Measurements from ENCODE around the gene ATXN10.

DNA sequence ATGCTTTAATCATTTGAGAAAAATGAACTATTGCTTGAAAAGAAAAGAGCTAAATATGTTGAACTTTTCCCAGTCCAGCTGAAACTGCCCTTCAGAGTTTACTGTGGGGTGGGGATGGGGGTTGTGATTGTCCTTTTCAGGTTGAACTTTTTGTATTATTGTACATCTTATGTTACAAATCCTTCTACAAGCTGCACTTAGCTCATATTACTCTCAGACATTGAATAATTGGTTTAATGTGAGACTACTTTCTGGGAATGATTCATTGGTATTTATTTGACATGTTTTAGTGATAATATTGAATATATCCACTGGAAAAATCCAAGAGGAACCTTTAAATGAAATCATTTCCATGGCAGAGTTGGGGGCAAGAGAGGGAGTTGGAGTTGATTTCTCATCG is 84.9 kb downstream of the ATXN10 start:
- TF ChIP-seq, protein P1, sequence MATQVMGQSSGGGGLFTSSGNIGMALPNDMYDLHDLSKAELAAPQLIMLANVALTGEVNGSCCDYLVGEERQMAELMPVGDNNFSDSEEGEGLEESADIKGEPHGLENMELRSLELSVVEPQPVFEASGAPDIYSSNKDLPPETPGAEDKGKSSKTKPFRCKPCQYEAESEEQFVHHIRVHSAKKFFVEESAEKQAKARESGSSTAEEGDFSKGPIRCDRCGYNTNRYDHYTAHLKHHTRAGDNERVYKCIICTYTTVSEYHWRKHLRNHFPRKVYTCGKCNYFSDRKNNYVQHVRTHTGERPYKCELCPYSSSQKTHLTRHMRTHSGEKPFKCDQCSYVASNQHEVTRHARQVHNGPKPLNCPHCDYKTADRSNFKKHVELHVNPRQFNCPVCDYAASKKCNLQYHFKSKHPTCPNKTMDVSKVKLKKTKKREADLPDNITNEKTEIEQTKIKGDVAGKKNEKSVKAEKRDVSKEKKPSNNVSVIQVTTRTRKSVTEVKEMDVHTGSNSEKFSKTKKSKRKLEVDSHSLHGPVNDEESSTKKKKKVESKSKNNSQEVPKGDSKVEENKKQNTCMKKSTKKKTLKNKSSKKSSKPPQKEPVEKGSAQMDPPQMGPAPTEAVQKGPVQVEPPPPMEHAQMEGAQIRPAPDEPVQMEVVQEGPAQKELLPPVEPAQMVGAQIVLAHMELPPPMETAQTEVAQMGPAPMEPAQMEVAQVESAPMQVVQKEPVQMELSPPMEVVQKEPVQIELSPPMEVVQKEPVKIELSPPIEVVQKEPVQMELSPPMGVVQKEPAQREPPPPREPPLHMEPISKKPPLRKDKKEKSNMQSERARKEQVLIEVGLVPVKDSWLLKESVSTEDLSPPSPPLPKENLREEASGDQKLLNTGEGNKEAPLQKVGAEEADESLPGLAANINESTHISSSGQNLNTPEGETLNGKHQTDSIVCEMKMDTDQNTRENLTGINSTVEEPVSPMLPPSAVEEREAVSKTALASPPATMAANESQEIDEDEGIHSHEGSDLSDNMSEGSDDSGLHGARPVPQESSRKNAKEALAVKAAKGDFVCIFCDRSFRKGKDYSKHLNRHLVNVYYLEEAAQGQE (IDR thresholded peaks at IDR 0.05; ENCODE audit: insufficient replicate concordance, low read depth), result no peak
- TF ChIP-seq, protein P2, sequence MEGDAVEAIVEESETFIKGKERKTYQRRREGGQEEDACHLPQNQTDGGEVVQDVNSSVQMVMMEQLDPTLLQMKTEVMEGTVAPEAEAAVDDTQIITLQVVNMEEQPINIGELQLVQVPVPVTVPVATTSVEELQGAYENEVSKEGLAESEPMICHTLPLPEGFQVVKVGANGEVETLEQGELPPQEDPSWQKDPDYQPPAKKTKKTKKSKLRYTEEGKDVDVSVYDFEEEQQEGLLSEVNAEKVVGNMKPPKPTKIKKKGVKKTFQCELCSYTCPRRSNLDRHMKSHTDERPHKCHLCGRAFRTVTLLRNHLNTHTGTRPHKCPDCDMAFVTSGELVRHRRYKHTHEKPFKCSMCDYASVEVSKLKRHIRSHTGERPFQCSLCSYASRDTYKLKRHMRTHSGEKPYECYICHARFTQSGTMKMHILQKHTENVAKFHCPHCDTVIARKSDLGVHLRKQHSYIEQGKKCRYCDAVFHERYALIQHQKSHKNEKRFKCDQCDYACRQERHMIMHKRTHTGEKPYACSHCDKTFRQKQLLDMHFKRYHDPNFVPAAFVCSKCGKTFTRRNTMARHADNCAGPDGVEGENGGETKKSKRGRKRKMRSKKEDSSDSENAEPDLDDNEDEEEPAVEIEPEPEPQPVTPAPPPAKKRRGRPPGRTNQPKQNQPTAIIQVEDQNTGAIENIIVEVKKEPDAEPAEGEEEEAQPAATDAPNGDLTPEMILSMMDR (IDR thresholded peaks at IDR 0.05; ENCODE audit: insufficient read depth, low read length), result no peak
- no peak for TF ChIP-seq GABPA (IDR thresholded peaks at IDR 0.05; ENCODE audit: low read depth)

Measured in HL-60 (cell line).